Rectal smooth muscle tissue (tissue), 1 donor: ENCODE data around the gene KIF18B.

Experiments used
- H3K27ac ChIP-seq: one replicate; pipeline ENCODE4 v1.7.0; 2013; ENCODE audit warnings: low read depth, low read length, inconsistent platforms
- H3K27me3 ChIP-seq: one replicate; pipeline ENCODE4 v1.7.0; 2013; ENCODE audit warnings: low read length; ENCODE audit not compliant: control insufficient read depth, insufficient read depth
- H3K36me3 ChIP-seq: one replicate; pipeline ENCODE4 v1.7.0; 2013; ENCODE audit warnings: low read length; ENCODE audit not compliant: control insufficient read depth, insufficient read depth
- H3K4me1 ChIP-seq: one replicate; pipeline ENCODE4 v1.7.0; 2013; ENCODE audit warnings: low read length; ENCODE audit not compliant: control insufficient read depth, insufficient read depth
- H3K4me3 ChIP-seq: one replicate; pipeline ENCODE4 v1.7.0; 2013; ENCODE audit warnings: low read length
- H3K9ac ChIP-seq: one replicate; pipeline ENCODE4 v1.7.0; 2013; ENCODE audit warnings: low read length

KIF18B gene

DNA sequence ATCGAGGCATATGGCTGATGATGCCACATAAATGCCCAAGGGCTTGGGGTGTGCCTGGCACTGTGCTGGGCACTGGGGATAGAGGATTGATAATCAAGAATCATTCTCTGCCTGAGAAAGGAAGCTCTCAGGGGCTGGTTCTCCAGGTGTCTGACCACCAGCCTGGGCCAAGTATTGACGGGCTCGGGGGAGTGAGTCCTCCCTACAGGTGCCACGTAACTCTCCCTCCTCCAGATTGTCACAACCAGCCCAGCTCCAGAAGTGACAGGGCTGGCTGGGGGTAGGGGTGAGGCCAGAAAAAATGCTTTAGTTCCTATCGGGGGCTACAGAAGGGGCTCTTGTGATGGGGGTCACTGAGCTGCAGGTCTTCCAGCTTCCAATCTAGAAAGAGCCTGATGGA lies 31.2 kb upstream of the KIF18B start:
- Histone ChIP-seq H3K4me1 (peaks cover 45% of the 10 kb centered on the region), H3K27ac (peak overlapping the region; percentile 77), H3K9ac (no peak overlapping the region), H3K4me3 (no peak overlapping the region), H3K36me3 (no peaks in the 10 kb centered on the region), H3K27me3 (peaks cover 3% of the 10 kb centered on the region)

DNA sequence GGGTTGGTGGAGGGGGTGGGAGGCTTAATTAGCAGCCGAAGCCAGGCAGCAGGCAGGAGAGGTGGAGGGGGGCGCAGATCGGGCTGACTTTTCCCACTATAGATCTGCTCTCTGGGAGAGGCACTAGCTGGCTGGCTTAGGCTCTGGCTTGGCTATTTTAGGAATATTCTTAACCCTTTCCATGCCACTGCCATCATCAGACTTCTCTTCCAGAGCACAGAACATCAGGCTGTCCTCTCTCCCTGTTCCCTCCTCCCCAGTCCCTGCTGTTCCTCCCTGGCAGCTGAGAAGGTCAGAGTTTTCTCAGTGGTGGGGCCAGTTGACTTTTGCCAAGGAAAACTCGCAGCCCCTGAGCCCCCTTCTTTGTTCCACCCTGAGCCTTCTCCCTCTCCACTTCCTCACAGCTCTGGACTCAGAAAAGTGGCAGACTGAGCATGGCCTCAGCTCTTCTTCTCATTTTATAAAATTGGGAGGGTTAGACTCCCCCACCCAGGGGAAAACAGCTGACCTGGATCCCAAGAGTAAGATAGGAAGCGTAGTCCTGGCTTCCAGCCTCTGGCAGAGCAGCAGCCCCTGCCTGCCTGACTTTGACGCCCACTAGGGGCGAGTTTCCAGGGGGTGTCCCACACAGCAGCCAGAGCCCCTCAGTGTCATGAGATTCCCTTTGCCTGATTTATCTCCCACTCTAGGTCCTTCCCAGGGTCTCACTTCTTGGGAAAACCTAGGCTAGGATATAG lies 30.4 kb upstream of the KIF18B start:
- Histone ChIP-seq H3K4me1 (peaks cover 45% of the 10 kb centered on the region), H3K9ac (no peak overlapping the region), H3K27ac (peak overlapping the region; percentile 77), H3K27me3 (peaks cover 4% of the 10 kb centered on the region), H3K36me3 (no peaks in the 10 kb centered on the region), H3K4me3 (no peak overlapping the region)

DNA sequence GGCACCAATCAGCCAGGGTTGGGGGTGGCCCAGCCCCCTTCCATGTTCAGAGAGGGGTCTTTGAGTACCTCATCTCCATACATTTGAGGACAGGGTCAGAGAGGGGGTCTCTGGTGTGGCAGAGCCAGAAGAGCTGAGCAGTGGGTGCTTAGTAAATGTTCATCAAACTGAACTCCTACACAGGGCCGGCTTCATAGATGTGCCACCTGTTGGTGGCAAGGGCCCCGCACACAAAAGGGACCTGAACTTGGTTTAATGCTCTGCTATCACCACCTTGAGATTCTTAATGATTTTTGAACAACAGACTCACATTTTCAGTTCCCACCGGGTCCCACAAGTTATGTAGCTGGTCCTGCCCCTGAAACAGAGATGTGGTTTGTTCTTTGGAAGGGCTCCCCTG lies 29.5 kb upstream of the KIF18B start:
- Histone ChIP-seq H3K27me3 (peaks cover 5% of the 10 kb centered on the region), H3K36me3 (no peaks in the 10 kb centered on the region), H3K4me3 (no peak overlapping the region), H3K4me1 (peaks cover 45% of the 10 kb centered on the region), H3K27ac (peak overlapping the region; percentile 77), H3K9ac (no peak overlapping the region)

DNA sequence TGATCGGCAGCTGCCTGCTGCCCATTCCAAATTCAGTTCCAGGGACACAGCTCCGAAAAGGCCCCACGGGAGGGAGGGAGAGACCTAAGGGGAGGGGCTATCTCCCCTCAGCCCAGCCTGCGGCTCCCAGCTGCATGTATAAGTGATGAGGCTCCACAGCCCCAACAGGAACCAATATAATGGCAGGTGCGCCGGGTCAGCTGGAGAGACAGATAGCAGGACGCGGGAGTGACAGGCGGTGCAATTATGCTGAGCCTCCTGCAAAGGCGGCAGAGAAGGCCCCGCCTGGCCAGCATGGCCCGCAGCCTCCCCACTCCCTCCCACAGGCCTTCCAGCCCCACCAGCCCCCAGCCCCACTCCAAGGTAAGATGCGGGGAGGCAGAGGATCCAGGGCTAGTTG lies 28.6 kb upstream of the KIF18B start:
- no peak overlapping the region for H3K4me3 ChIP-seq
- H3K4me1 ChIP-seq = peaks cover 40% of the 10 kb centered on the region
- H3K27ac ChIP-seq = peak overlapping the region; percentile 77
- H3K9ac ChIP-seq = no peak overlapping the region
- H3K27me3 ChIP-seq = peaks cover 5% of the 10 kb centered on the region
- H3K36me3 ChIP-seq = no peaks in the 10 kb centered on the region

DNA sequence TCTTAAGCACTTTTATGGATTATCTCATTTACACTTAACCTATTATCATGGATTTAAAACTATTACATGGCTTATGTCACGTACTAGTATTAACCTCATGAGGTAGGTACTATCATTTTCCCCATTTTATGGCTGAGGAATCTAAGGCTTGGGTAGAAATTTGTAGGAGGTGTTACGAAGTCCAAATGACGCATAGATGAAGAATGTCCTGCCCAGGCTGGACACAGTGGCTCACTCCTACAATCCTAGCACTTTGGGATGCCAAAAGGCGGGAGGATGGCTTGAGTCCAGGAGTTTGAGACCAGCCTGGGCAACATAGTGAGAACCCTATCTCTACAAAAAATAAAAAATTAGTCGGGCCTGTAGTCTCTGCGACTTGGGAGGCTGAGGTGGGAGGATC lies 25.4 kb upstream of the KIF18B start:
- Histone ChIP-seq H3K9ac (no peak overlapping the region), H3K27me3 (peaks cover 5% of the 10 kb centered on the region), H3K27ac (no peak overlapping the region), H3K4me3 (no peak overlapping the region), H3K36me3 (no peaks in the 10 kb centered on the region), H3K4me1 (peaks cover 19% of the 10 kb centered on the region)

DNA sequence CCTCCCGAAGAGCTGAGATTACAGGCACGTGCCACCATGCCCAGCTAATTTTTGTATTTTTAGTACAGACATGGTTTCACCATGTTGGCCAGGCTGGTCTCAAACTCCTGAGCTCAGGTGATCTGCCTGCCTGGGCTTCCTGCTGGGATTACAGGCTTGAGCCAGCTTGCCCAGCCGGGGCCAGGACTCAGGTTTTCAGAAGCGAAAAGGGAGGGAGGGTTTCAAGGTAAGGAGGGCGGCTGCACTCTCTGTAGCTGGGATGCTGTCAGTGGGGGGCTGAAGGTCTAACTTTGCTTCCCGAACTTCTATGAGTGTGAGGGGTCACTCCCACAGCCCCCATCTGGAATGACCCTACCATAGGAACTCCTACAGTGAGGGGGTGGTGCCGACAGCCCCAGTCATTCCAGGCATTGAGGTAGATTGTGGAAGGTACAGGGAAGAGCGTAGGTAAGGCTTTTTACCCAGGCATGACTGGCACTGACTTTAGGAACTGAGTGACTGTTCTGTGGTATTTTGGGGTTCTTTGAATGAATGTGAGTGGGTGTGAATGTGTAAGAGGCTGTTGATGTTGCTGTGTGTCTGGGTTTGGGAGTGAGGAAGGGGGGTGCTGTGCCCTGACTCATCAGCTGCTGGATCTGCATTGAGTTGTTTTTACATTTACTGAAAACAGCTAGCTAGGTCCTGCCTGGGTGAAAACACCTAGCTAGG lies 24.4 kb upstream of the KIF18B start:
- no peak overlapping the region for H3K4me3 ChIP-seq
- peaks cover 9% of the 10 kb centered on the region for H3K4me1 ChIP-seq
- H3K27me3 ChIP-seq = peaks cover 11% of the 10 kb centered on the region
- no peak overlapping the region for H3K27ac ChIP-seq
- no peak overlapping the region for H3K9ac ChIP-seq
- H3K36me3 ChIP-seq = no peaks in the 10 kb centered on the region

DNA sequence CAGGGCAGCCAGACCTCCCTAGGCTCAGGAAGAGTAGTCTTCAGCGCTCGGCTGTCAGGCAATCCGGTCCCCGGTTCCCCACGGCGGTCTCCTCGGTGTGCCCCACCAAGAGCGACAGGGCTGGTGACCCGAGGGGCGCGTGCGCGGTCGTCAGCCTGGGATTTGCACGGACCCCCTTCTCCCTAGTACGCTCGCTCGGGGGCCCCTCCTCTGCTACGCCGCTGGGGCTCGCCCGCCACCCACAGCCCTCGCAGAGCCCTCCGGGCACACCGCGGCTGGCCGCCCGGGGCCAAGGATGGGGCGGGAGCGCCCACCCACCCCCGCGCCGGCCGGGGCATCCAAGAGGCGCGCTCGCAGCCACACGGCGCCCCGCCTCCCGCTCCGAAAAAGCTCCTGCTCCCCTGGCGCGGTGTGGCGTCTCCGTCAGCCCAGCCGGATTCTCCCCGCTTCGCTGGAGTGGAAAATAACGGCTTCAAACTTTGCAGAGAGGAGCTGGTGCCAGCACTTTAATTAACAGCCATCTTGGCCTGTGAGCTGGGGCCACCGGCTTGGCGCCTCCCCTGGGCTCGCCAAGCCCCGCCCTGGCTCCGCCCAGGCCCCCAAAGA lies 22.7 kb upstream of the KIF18B start:
- Histone ChIP-seq H3K27ac (peak overlapping the region; percentile 77), H3K4me1 (peaks cover 7% of the 10 kb centered on the region), H3K9ac (no peak overlapping the region), H3K36me3 (no peaks in the 10 kb centered on the region), H3K27me3 (peaks cover 22% of the 10 kb centered on the region), H3K4me3 (peak overlapping the region; percentile 58)

DNA sequence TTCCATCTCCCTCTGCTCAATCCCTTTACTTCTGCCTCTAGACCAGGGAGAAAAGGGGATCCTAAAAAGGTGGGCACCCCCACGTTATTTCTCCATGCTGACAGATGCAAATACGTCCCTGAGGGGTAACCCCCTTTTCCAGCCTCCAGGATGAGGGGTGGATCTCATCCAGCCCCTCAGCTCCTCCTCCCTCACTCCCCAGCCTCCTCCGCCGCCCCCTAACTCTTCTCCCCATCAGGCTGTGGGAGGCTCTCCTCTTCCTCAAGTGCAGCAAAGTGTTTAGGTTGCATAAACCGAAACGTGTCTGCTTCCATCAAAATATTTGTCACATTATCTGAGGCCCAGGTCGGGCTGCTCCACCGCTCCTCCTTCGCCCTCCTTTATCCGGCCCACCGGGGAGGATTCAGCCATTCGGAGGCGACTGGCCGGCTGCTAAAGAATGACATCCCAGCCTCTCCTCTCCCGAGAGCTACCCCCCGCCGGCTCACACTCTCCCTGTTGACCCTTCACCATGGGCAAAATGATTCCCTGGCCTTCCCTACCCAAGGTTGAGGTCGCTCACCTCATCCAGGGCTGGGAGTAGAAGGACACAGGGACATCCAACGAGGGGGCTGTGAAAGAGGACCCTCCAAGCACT lies 21.7 kb upstream of the KIF18B start:
- Histone ChIP-seq H3K4me1 (peaks cover 7% of the 10 kb centered on the region), H3K27me3 (peaks cover 23% of the 10 kb centered on the region), H3K27ac (no peak overlapping the region), H3K4me3 (peak overlapping the region; percentile 78), H3K36me3 (no peaks in the 10 kb centered on the region), H3K9ac (no peak overlapping the region)

DNA sequence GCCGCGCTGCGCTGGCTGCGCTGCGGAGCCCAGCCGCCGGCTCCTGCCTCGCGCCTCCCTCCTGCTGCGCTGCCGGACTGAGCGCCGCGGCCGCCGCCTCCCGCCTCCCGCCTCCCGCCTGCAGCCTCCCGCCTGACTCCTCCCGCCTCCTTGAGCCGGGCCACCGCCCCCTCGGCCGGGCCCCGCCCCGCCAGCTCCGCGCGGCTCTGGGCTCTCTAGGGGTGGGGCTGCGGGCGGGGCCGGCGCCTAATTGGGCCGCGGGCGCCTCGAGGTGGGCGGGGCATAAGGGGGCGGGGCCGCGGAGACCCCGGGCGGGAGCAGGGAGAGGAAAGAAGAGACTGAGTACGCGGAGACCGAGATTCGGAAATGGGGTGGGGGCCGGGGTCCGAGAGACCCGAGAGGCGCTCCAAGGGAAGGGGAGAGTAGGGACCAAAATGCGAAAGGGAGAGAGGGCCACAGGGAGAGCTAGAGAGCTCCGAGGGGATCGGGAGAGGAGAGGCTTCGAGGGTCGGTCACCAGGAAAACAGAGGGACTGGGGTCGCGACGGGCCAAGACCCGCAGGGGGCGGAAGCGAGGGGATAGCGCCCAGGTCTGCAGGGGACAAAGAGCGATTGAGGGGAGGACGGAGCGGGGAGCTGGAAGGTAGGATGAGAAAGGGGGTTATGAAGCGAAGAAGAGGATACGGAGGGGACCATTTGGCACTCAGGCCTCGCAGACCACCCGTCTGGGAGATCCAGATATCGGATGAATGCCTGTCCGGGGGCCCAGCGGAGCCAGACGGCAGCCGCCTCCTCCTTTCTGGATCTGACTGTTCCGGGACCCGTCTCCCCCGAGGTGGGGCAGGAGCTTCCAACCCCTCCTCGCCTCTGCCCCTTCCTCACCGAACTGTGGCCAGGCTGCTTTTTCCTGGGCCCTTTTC lies 20.9 kb upstream of the KIF18B start, which contains the start of gene C1QL1:
Gene C1QL1 (minus strand): TSS at position 79 of the 919 bp plus-strand sequence. CDS start 255 bp downstream, outside the sequence.
- H3K4me3 ChIP-seq = peak within 1 kb of the TSS; percentile 78
- H3K36me3 ChIP-seq = no peaks in the 10 kb centered on the region
- no peak within 1 kb of the TSS for H3K9ac ChIP-seq
- H3K27me3 ChIP-seq = peaks cover 27% of the 10 kb centered on the region
- peaks cover 7% of the 10 kb centered on the region for H3K4me1 ChIP-seq
- H3K27ac ChIP-seq = no peak within 1 kb of the TSS

DNA sequence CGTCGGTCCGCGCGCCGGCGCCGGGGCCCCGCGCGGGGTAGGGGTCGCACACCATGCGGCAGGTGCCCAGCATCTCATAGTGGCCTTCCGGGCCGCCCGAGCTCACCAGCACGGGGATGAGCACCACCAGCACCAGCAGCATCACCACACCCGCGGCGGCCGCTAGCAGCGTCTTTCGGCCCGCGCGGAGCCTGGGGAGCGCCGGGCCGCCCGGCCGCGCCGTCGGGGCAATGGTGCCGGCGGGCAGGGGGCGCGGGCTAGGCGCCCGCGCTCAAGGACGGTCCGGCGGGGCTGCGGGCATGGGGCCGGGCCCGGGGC lies 20.3 kb upstream of the KIF18B start:
- Histone ChIP-seq H3K36me3 (no peaks in the 10 kb centered on the region), H3K27ac (no peak overlapping the region), H3K4me3 (peak overlapping the region; percentile 31), H3K9ac (no peak overlapping the region), H3K27me3 (peaks cover 25% of the 10 kb centered on the region), H3K4me1 (peaks cover 7% of the 10 kb centered on the region)

DNA sequence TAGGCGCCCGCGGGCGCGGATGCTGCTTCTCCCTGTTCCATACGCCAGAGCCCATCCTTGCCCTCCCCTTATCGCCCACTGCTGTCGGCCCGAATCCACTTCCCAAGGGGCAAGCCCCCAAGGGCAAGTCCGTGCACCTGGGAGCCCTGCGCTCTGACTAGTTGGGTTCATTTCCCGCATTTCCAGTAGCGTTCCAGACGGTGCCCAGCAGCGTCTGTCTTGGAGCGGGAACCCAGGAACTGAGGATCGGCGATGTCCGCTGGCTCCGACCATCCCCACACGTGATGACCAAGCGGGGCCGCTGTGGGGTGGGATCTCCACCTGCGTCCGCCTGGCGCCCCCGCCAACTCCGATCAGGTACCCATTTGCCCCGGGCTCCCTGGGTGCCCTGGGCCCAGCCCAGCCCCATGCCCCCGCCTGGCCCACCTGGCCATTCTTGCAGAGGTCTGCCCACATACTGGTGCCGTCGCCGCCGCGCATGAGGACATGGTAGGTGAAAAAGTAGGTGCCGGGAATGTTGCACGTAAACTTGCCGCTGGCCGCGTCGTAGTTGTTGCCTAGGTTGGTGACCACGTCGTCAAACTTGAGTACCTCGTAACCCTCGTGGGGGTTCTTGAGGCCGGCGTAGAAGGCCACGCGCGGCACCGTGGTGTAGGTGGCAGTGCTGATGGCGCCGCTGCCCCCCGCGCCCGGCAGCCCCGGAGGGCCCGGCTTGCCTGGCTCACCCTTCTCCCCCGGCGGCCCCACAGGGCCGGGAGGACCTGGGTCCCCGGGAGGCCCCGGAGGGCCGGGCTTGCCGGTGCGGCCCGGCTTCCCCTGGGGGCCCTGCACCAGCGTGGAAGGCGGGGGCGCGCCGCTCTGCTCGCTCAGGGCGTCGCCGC lies 19.7 kb upstream of the KIF18B start:
- H3K4me3 ChIP-seq = peak overlapping the region; percentile 31
- H3K9ac ChIP-seq = no peak overlapping the region
- H3K27ac ChIP-seq = no peak overlapping the region
- peaks cover 7% of the 10 kb centered on the region for H3K4me1 ChIP-seq
- H3K36me3 ChIP-seq = no peaks in the 10 kb centered on the region
- peaks cover 24% of the 10 kb centered on the region for H3K27me3 ChIP-seq
